ENCODE data around the gene HYI.

The HYI gene

DNA sequence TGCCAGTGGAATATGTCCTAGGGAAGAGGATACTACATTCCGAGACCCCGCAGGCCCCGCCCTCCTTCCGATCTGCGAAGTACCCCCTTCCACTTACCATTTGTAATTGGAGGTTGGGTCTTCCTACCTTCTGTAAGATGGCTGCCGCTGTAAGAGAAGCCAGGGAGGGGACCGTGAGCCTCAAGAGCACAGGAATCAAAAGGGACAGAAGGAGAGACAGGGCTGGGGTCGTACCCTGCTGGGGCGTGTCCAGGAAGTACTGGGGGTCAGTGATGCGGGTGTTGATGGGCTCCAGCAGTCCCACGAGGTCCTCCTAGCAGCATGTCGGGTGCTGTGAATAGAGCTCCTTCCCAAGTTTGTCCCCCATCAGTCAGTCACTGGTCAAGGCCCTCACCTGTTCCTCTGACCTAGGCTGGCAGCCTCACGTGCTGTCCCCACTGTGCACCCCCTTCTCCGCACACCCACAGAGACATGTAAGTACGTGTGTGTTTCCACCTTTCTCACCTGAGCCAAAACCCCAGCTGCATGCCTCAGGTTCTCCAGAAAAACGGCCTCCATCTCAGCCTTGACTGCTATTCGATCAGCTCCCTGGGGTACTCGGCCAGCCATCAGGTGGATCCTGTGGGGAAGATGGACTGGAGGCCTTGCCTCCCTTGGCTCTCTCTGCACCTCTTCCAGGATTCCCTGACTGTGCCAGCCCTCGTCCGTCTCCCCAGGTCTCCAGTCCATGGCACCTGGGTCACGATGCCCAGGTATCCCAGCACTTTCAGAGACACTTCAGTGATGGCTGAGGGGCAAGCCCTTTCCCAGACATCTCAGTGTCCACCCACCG lies 1.8 kb downstream of the HYI start:
- Histone ChIP-seq H3K9me3 (no peaks in the 10 kb centered on the region), H3K36me3 (no peaks in the 10 kb centered on the region; the same call in 1 of the 2 replicates), H3K4me3 (ENCODE audit: low read depth, low read length) (no peak overlapping the region), H3K4me1 (no peaks in the 10 kb centered on the region), H3K27me3 (no peaks in the 10 kb centered on the region)
- TF ChIP-seq, protein P1, sequence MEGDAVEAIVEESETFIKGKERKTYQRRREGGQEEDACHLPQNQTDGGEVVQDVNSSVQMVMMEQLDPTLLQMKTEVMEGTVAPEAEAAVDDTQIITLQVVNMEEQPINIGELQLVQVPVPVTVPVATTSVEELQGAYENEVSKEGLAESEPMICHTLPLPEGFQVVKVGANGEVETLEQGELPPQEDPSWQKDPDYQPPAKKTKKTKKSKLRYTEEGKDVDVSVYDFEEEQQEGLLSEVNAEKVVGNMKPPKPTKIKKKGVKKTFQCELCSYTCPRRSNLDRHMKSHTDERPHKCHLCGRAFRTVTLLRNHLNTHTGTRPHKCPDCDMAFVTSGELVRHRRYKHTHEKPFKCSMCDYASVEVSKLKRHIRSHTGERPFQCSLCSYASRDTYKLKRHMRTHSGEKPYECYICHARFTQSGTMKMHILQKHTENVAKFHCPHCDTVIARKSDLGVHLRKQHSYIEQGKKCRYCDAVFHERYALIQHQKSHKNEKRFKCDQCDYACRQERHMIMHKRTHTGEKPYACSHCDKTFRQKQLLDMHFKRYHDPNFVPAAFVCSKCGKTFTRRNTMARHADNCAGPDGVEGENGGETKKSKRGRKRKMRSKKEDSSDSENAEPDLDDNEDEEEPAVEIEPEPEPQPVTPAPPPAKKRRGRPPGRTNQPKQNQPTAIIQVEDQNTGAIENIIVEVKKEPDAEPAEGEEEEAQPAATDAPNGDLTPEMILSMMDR (IDR thresholded peaks at IDR 0.05; ENCODE audit: low read depth, low read length): no peak
- no peak for DNase-seq

GRCh38 chr1:43451157-43451591 lies 2.6 kb downstream of the HYI start:
- H3K36me3 ChIP-seq: no peaks in the 10 kb centered on the region; the same call in 1 of the 2 replicates

DNA sequence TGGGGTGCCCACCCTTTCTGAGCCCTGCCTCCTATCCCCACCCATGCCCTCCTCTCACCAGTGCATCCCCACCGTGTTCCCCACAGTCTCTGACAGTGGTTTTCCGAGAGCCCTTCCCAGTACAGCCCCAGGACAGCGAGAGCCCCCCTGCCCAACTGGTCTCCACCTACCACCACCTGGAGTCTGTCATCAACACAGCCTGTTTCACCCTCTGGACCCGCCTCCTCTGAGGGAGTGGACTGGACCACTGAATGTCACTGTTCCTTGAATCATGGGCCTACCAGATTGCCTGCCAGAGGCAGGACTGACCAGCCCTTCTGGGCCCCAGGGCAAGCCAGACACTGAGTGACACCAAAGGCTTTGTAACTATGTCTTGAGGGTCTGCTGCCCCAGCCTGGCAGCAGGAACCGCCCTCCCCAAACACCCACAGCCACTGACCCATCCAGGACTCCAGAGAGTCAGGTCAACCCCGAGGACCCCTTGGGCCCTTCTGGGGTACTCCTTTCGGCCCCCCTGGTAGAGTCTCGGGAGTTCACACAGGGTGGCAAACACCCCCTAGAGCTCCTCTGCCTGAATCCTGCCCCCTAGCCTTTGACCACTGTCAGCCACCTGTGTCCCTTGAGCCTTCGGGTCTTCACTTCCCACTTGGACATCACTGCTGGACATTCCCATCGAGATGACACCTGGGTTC lies 3.3 kb downstream of the HYI start:
- H3K36me3 ChIP-seq: no peaks in the 10 kb centered on the region; the same call in 1 of the 2 replicates
- no peaks in the 10 kb centered on the region for H3K4me1 ChIP-seq
- no peaks in the 10 kb centered on the region for H3K9me3 ChIP-seq
- DNase-seq: no peak
- TF ChIP-seq, protein P1 (IDR thresholded peaks at IDR 0.05; ENCODE audit: low read depth, low read length): no peak
- no peak overlapping the region for H3K4me3 ChIP-seq (ENCODE audit: low read depth, low read length)
- H3K27me3 ChIP-seq: no peaks in the 10 kb centered on the region

More at GRCh38 chr1:43451157-43451591, 2.6 kb downstream of the HYI start:
- Histone ChIP-seq H3K4me1 (no peaks in the 10 kb centered on the region), H3K27me3 (no peaks in the 10 kb centered on the region), H3K9me3 (no peaks in the 10 kb centered on the region), H3K4me3 (ENCODE audit: low read depth, low read length) (no peak overlapping the region)
- DNase-seq: no peak
- TF ChIP-seq, protein P1 (IDR thresholded peaks at IDR 0.05; ENCODE audit: low read depth, low read length): no peak

GRCh38 chr1:43449708-43450069 lies 4.0 kb downstream of the HYI start:
- no peaks in the 10 kb centered on the region; the same call in 1 of the 2 replicates for H3K36me3 ChIP-seq
- TF ChIP-seq, protein P1 (IDR thresholded peaks at IDR 0.05; ENCODE audit: low read depth, low read length): no peak
- no peak for DNase-seq

DNA sequence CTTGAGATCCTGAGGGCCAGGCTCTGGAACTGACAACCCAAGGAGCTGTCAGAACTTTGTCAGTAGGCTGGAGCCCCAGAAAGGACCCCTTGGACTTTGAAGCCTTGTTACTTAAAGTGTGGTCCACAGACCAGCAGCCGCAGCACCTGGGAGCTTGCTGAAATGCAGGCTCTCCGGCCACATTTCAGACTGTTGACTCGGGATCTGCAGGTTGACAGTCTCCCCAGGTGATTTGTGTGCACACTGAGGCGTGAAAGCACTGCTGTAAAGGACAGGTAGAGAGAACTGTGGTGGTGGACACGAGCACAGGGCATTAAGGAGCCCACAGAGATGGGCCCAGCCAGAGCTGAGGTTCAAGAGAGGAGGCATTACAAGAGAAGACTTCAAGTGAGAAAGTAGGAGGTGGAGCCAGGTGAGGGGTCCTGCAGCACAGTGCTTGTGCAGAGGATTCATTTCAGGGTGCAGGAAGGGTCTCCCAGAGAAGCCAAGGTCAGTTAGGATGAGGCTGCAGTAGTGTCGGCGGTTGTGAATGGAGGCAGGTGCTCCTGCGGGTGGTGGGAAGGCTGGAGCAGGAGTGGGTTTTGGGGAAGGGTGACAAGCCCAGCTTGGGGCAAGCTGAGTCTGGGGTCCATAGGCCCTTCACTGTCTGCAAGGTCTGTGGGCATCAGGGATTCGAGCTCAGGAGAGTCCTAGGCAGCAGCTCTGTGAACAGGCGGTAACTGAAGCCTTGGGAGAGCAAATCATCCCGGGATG lies 4.6 kb downstream of the HYI start:
- DNase-seq: no peak
- Histone ChIP-seq H3K36me3 (no peaks in the 10 kb centered on the region; the same call in 1 of the 2 replicates), H3K4me1 (no peaks in the 10 kb centered on the region)

More at GRCh38 chr1:43449708-43450069, 4.0 kb downstream of the HYI start:
- Histone ChIP-seq H3K27me3 (no peaks in the 10 kb centered on the region), H3K4me1 (no peaks in the 10 kb centered on the region), H3K4me3 (ENCODE audit: low read depth, low read length) (no peak overlapping the region), H3K9me3 (no peaks in the 10 kb centered on the region)

More for the DNA sequence above, 4.6 kb downstream of the HYI start:
- H3K9me3 ChIP-seq: no peaks in the 10 kb centered on the region
- H3K27me3 ChIP-seq: no peaks in the 10 kb centered on the region
- TF ChIP-seq, protein P1 (IDR thresholded peaks at IDR 0.05; ENCODE audit: low read depth, low read length): no peak
- H3K4me3 ChIP-seq (ENCODE audit: low read depth, low read length): no peak overlapping the region

Data from BE2C (cell line).